ENCODE measurements around the gene RAP1GAP2. TPM values are rescaled to one million over a fixed set of nuclear protein-coding genes. Genes with fewer than 3 reads are reported as not detected.

Gene RAP1GAP2
- total RNA-seq, 4 donors from 2014 or later: 7.4 to 13.1 (median 10.7) TPM

GRCh38 chr17:2933606-2934005 lies 137.4 kb downstream of the RAP1GAP2 start:
- no peak for DNase-seq (ENCODE audit: extremely low spot score)
- Histone ChIP-seq H3K36me3 (peaks cover 0 to 7% (median 0%) of the 10 kb centered on the region in 4 donors), H3K9me3 (no peaks in the 10 kb centered on the region), H3K27ac (replicated peaks in 1 of 4) (no peak overlapping the region), H3K4me1 (no peaks in the 10 kb centered on the region), H3K4me3 (no peak overlapping the region), H3K27me3 (no peaks in the 10 kb centered on the region)
- no peak for TF ChIP-seq POLR2A (IDR thresholded peaks at IDR 0.05; ENCODE audit: low read depth)
- TF ChIP-seq CTCF (IDR thresholded peaks at IDR 0.05): no peak
- TF ChIP-seq POLR2AphosphoS5 (IDR thresholded peaks at IDR 0.05): no peak
- no peak for TF ChIP-seq EP300 (IDR thresholded peaks at IDR 0.05)
- intact Hi-C loops (cut with DNase I): no loop called here
- 92% methylated on average over 11 of the region's 11 CpGs for WGBS

GRCh38 chr17:2935632-2936031 lies 139.4 kb downstream of the RAP1GAP2 start:
- Histone ChIP-seq H3K27me3 (no peaks in the 10 kb centered on the region), H3K9me3 (no peaks in the 10 kb centered on the region), H3K27ac (replicated peaks in 1 of 4) (no peak overlapping the region), H3K36me3 (peaks cover 0 to 7% (median 0%) of the 10 kb centered on the region in 4 donors), H3K4me3 (no peak overlapping the region), H3K4me1 (peaks cover 0 to 10% (median 10%) of the 10 kb centered on the region in 4 donors)
- TF ChIP-seq POLR2A (IDR thresholded peaks at IDR 0.05; ENCODE audit: low read depth) (no peak), POLR2AphosphoS5 (IDR thresholded peaks at IDR 0.05) (no peak), EP300 (IDR thresholded peaks at IDR 0.05) (no peak)
- no peak for DNase-seq (ENCODE audit: extremely low spot score)
- 40% methylated on average over 21 of the region's 21 CpGs for WGBS
- intact Hi-C loops (cut with DNase I): no loop called here

GRCh38 chr17:2936351-2936750 lies 140.1 kb downstream of the RAP1GAP2 start:
- Histone ChIP-seq H3K9me3 (no peaks in the 10 kb centered on the region), H3K36me3 (peaks cover 0 to 7% (median 0%) of the 10 kb centered on the region in 4 donors), H3K4me1 (peaks cover 0 to 12% (median 10%) of the 10 kb centered on the region in 4 donors), H3K27ac (replicated peaks in 1 of 4) (no peak overlapping the region), H3K4me3 (no peak overlapping the region), H3K27me3 (no peaks in the 10 kb centered on the region)
- WGBS: 93% methylated on average over 5 of the region's 5 CpGs
- DNase-seq (ENCODE audit: extremely low spot score): no peak
- TF ChIP-seq POLR2AphosphoS5 (IDR thresholded peaks at IDR 0.05) (no peak), EP300 (IDR thresholded peaks at IDR 0.05) (no peak), POLR2A (IDR thresholded peaks at IDR 0.05; ENCODE audit: low read depth) (no peak)
- intact Hi-C loops (cut with DNase I): no loop called here

- WGBS: 84% methylated on average over 7 of the region's 7 CpGs
- DNase-seq (ENCODE audit: extremely low spot score): no peak
- intact Hi-C loops (cut with DNase I): no loop called here
- no peaks in the 10 kb centered on the region for H3K27me3 ChIP-seq
- no peak overlapping the region for H3K4me3 ChIP-seq
- no peaks in the 10 kb centered on the region for H3K9me3 ChIP-seq
- H3K27ac ChIP-seq (replicated peaks in 1 of 4): no peak overlapping the region
- TF ChIP-seq POLR2AphosphoS5 (IDR thresholded peaks at IDR 0.05) (no peak), EP300 (IDR thresholded peaks at IDR 0.05) (no peak), CTCF (IDR thresholded peaks at IDR 0.05) (no peak), POLR2A (IDR thresholded peaks at IDR 0.05; ENCODE audit: low read depth) (no peak)
- H3K4me1 ChIP-seq: peaks cover 0 to 12% (median 10%) of the 10 kb centered on the region in 4 donors
- H3K36me3 ChIP-seq: peaks cover 0 to 7% (median 0%) of the 10 kb centered on the region in 4 donors
Measured at GRCh38 chr17:2936771-2937321, 140.6 kb downstream of the RAP1GAP2 start.

GRCh38 chr17:2937331-2938003 lies 141.2 kb downstream of the RAP1GAP2 start:
- TF ChIP-seq POLR2A (IDR thresholded peaks at IDR 0.05; ENCODE audit: low read depth): no peak
- Histone ChIP-seq H3K27ac (replicated peaks in 1 of 4) (no peak overlapping the region), H3K4me1 (peaks cover 0 to 12% (median 10%) of the 10 kb centered on the region in 4 donors), H3K9me3 (no peaks in the 10 kb centered on the region), H3K36me3 (peaks cover 0 to 7% (median 0%) of the 10 kb centered on the region in 4 donors), H3K27me3 (no peaks in the 10 kb centered on the region), H3K4me3 (no peak overlapping the region)
- 66% methylated on average over 9 of the region's 10 CpGs for WGBS
- no peak for DNase-seq (ENCODE audit: extremely low spot score)
- intact Hi-C loops (cut with DNase I): no loop called here

- TF ChIP-seq EP300 (IDR thresholded peaks at IDR 0.05) (no peak), POLR2AphosphoS5 (IDR thresholded peaks at IDR 0.05) (no peak), CTCF (IDR thresholded peaks at IDR 0.05) (no peak), POLR2A (IDR thresholded peaks at IDR 0.05; ENCODE audit: low read depth) (no peak)
- H3K9me3 ChIP-seq: no peaks in the 10 kb centered on the region
- intact Hi-C loops (cut with DNase I): no loop called here
- peaks cover 0 to 12% (median 10%) of the 10 kb centered on the region in 4 donors for H3K4me1 ChIP-seq
- H3K27me3 ChIP-seq: no peaks in the 10 kb centered on the region
- H3K4me3 ChIP-seq: no peak overlapping the region
- WGBS: 66% methylated on average over 24 of the region's 26 CpGs
- peak overlapping the region in 2 of 4 donors; percentile 17 to 18 for H3K27ac ChIP-seq (replicated peaks in 1 of 4)
- DNase-seq (ENCODE audit: extremely low spot score): no peak
- H3K36me3 ChIP-seq: no peaks in the 10 kb centered on the region
Measured at GRCh38 chr17:2939714-2940351, 143.6 kb downstream of the RAP1GAP2 start.

Data from esophagus muscularis mucosa (tissue), 4 donors.